A204.1 (cell line): ENCODE results near the gene CPN2.

Experiments
- FAIRE-seq: peaks from 2 replicates; lab custom pipeline; 2012; peaks lifted over from hg19 to GRCh38; lab: Jason Lieb, UNC

CPN2 gene

GRCh38 chr3:194328053-194328657, 23.0 kb downstream of the CPN2 start:
- FAIRE-seq, result no peak

DNA sequence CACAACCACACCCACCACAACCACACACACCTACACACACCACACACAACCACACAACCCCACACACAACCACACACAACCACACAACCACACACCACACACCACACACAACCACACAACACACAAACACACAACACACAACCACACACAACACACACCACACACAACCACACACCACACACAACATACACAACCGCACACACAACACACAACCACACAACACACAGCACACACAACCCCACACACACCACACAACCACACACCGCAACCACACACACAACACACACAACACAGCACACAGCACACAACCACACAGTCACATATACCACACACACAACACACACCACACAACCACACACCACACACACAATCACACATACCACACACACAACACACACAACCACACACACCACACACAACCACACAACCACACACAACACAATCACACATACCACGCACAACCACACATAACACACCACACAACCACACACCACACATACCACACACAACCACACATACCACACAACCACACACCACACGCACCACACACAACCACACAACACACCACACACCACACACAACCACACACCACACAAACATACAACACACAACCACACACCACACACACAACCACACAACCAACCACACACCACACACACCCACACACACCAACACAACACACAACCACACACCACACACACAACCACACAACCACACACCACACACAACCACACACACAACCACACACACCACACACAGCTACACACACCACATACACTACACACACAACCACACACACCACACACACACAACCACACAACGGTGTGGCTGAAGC, 23.7 kb downstream of the CPN2 start:
- FAIRE-seq, result no peak

- no peak for FAIRE-seq
Measured at GRCh38 chr3:194326968-194327217, 24.2 kb downstream of the CPN2 start.

DNA sequence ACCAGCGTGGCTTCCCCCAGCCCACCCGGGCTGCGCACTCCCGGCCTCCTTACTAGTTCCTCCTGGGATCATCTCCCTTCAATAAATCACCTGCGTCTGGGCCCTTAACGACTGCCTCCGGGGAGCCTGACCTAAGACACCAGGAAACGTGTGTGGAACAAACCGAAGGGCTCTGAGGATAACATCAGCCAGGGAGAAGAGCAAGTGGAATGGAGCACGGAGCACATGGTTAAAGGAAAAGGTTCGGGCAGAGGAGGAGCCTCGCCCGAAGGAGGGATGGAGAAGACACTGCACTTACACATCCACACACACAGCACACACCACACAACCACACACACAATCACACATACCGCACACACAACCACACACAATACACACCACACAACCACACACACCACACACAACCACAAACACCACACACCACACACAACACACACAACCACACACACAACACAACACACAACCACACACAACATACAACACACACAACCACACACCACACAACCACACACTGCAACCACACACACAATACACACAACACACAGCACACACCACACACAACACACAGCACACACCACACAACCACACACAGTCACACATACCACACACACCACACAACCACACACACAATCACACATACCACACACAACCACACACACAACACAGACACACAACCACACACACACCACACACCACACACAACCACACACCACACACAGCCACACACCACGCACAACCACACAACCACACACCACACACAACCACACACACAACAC, 24.7 kb downstream of the CPN2 start:
- no peak for FAIRE-seq

- FAIRE-seq, result no peak
Measured at GRCh38 chr3:194325424-194326153, 25.5 kb downstream of the CPN2 start.

DNA sequence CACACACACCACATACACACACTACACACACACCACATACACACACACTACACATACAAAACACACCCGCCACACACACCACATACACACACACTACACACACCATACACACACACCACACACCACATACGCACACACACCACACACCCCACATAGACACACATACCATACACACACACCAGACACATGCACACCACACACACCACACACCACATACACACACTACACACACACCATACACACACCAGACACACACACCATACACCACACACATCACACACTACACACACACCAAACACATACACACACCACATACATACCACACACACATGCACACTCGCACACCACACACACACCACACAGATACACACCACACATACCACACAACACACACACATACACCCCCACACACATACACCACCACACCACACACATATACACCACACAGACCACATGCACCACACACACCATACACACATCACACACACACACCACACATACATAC, 26.3 kb downstream of the CPN2 start:
- no peak for FAIRE-seq

DNA sequence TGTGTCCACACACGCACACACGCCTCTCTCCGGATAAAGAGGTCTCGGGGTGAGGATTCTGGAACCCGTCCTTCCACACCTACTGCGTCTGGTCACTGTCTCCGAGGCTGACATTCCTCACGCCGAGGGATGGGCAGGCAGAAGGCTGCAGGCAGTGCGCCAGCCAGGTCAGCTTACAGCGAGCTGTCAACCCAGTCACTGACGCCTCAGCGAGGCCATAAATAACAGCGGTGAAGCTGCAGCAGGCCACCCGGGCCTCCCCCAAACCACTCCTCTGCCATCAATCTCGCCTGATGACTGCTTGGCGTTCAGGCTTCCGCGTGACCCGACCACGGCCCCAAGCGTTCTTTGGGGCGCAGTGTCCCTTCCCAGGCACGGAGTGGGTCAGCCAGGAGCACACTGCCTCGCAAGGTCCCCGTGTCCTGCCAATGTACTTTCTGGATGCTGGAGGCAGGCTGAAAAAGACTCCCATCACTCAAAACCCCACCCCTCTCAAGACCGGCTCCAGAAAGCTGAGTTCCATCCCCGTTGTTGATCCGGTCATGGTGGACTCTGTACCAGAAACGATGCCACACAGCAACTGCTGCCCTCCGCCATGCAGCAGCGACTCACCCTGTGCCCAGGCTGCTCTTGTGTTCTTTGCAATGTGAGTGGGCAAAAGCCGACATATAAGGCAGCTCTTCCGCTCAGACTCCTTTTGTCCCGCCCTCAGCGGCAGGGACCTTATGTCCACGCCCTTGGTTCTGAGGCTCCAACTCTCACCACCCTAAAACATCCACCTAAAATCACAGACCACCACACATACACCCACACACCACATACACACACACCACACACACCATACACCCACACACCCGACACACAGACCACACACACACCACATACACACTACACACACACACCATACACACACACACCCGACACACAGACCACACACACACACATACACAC, 27.1 kb downstream of the CPN2 start:
- FAIRE-seq, result no peak

DNA sequence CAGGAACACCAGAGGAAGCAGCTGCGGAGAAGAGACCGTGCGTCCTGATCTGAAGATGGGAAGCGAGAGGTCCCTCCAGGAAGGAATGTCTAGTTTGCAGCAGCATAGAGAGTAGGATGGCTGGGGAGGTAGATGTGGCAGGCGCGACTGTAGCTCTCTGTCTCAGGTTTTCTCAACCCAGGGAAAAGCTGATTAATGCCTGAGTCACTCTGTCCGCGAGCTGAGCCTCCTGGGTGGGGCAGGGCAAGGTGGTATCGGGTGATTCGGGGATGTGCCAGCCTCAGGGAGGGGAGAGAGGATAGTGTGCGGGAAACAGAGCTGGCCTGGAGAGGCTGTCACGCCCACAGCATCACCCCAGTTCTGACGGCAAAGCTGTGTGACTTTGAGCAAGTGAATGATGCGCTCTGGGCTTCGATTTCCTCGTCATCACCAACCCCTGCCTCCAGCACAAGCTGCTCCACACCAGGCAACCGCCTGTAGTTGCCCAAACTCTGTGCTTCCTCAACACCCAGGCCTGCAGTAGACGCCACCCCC, 28.4 kb downstream of the CPN2 start:
- no peak for FAIRE-seq

DNA sequence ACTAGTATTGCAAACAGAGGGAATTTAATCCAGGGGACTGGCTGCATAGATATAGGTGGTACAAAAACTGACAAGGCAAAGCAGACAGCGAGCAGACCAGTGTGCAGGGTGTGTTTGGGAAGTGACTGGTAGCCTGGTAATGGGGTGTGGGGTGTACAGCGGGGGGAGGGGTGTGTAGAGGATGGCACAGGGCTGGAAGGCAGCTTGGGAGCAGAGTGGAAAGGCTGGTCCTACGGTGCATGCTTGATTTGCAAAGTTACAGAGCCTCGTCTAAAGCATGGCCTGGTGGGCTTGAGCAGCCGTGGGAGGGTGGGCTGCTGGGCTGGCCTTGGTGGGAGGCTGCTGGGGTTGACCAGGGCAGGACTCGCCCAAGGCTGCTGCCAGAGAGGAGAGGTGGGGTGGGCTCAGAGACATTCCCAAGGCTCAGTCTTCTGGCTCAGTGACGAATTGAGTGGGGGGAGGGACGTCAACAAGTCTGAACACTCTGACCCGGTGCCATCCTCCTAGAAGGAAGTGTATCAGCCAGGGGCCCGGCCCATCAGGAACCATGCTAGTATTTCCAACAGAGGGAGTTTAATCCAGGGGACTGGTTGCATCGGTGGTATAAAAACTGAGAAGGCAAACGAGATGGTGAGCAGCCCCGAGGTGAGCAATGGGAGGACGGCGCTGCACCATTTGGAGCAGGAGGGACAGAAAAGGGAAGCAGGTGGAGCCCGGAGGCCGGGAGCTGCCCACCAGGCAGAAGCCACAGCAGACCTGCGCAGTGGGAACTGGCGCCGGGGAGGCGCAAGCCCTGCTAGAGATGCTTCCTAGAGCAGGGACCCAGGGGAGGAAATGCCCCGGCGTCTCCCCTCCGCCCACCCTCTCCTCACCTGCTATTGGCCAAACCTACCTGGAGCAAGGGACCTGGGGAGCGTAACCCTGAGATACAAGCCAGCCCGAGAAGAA, 29.2 kb downstream of the CPN2 start:
- FAIRE-seq, result no peak

GRCh38 chr3:194320744-194321243, 30.3 kb downstream of the CPN2 start:
- FAIRE-seq, result no peak

GRCh38 chr3:194320100-194320499, 31.0 kb downstream of the CPN2 start:
- FAIRE-seq, result no peak

DNA sequence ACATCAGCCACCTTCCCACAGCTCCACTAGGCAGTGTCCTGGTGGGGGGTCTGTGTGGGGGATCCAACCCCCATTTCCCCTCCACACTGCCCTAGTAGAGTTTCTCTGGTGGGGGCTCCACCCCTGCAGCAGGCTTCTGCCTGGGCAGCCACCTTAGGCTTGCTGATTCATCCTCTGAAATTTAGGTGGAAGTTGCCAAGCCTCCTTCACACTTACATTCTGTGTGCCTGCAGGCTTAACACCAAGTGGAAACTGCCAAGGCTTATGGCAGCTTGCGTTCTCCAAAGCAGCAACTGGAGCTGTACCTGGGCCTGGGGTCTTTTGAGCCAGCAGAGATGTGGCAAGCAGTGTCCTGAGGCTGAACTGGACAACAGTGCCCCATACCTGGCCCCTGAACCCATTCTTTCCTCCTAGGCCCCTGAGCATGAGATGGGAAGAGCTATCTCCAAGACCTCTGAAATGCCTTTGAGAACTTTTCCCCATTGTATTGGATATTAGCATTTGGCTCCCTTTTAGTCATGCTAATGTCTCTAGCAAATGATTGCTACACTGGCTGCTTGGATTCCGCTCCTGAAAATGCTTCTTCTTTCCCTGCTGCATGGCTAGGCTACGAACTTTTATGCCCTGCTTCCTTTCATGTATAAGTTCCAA, 32.5 kb downstream of the CPN2 start:
- FAIRE-seq, result no peak

DNA sequence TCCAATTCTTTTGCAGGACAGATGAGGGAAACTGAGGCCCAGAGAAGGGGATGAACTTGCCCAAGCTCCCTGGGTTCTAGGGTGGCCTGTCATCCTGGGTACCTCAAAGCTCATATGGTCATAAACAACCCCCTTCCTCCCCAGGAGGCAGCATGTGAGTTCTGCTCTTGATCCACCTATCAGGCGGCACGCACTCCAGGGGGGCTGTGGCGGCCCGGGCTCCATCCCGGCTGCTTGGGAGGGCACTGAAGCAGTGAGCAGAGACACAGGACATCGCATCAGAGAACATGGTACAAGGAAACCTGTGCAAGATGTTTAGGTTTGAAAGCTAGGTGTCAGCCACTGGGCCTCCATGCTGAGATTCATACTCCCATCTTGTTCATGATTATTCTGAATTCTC, 34.2 kb downstream of the CPN2 start:
- FAIRE-seq, result no peak

DNA sequence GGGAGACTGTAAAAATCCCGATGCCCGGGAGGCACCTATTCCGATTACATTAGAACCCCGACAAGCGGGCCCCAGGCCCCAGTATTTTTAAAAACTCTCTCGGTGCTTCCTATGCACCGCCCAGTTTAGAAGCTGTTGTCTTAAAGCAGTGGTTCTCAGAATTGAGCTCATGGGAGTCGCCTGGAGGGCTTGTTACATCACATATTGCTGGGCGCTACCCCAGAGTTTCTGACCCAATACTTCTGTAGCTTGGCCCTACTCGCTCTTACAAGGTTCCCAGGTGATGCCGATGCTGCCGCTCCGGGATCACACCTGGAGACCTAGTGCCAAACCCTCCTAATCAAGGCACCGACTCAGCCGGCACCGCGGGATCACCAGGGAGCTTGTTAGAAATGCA, 35.2 kb downstream of the CPN2 start:
- no peak for FAIRE-seq

DNA sequence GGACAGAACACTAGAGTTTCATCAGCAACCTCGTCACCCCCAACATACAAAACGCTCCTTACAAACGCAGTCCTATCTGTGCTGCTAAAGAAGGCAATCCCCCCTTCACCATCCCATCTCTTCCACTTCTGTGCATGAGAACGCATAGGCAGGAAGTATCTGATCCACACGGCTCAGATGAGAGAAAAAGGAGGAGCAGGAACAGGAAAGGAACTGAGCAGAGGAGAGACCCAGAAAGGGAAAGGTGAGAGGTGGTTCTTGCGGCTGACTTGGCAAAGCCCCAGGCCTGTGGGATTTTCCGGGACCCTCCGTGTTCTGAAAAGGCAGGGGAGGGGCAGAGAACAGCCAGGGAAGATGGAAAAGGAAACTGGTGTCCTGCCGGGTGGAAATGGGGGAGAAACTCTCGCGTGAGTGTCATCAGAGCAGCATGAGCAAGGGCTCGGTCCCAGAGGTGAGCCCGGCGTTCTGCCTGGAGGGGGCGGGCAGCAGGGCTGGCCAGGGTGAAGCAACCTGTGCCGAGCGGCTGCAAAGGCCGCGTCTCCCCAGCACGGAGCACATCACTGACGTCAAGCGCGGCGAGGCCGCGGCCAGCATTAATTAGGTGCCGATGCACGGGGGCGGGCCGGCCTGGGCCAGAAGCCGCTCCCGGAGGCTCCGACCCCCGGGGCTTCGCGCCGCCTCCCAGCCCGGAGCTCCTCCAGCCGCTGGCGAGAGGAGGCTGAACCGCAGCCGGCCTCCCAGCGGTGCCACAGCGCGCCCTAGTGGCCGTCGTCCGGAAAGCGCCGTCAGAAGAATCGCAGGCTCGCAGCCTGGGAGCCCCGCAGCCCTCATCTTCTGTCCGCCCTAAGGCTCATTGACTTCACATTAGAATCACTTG, 35.8 kb downstream of the CPN2 start:
- FAIRE-seq, result no peak

DNA sequence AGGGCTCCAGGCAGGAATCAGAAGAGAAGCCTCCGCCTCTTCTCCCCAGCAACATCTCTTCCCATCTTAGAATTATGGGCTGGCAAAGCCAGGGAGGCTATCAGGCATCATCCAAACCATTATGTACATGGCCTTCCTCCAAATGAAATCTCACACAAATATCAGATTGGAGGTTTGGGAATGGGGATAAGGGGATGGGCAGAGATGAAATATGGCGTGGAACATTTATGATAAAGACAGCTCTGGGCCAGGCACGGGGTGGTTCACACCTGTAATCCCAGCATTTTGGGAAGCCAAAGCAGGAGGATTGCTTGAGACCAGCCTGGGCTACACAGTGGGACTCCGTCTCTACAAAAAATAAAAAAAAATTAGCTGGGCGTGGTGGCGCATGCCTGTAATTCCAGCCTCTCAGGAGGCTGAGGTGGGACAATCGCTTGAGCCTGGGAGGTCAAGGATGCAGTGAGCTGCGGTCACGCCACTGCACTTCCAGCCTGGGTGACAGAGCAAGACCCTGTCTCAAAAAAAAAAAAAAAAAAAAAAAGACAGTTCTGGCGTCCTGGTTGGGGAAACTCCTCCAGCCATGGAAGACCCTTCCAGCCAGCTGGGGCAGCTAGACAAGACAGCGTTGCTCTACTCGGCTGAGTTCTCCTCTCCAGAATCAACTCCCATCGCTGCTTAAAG, 36.6 kb downstream of the CPN2 start:
- FAIRE-seq, result no peak

DNA sequence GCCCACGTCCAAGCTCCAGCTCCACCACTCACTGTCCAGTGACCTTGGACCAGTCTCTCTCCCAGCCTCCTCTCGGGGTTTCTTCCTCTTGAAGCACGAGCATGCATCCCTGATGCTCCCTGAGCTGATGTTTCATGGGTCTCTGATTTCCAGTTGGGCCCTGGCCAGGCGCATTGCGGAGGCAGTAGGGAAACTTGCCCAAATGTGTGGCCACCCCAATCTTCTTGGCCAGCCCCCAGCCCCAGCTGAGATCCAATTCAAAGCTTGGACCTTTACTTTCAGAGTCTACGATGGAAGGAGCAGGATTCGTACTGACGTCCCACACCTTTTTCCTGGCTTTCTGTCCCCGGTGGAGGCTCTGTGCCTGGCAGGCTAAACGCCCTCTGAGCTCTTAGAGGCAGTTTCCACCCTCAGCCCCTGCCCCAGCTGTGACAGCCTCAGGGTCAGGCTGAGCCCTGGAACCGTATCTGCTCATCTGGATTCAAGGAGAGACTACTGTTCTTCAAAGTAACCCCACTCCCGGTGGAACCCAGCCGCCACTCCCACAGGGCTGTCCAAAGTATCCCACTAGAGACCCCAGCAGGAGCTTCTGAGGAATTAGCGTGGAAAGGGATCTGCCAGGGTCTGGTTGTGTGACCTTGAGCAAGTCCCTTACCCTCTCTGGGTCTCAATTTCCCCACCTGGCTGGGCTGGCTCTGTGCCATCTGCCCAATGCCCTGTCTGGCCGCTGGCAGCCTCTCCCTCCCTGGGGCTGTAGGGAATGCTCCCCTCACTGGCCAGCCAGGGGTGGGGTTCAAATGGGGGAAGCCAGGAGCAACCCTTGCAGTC, 37.4 kb downstream of the CPN2 start:
- no peak for FAIRE-seq
